HG02759 (cell line): ENCODE results near the gene KIF5C.

ENCODE experiments used
- ATAC-seq: cut with Tn5 transposase; IDR thresholded peaks from one replicate; pipeline ENCODE4 v1.9.1; 2021; ENCODE audit warnings: mild to moderate bottlenecking, moderate library complexity; ENCODE audit not compliant: unreplicated experiment

Gene KIF5C

GRCh38 chr2:148887350-148888002, 12.4 kb downstream of the KIF5C start:
- no peak for ATAC-seq

GRCh38 chr2:148888003-148888501, 13.0 kb downstream of the KIF5C start:
- ATAC-seq: no peak

GRCh38 chr2:148888986-148889385, 14.0 kb downstream of the KIF5C start:
- no peak for ATAC-seq

GRCh38 chr2:148893906-148894305, 18.9 kb downstream of the KIF5C start:
- ATAC-seq: no peak

GRCh38 chr2:148896136-148896535, 21.1 kb downstream of the KIF5C start:
- no peak for ATAC-seq

- no peak for ATAC-seq
These were observed 24.8 kb downstream of the KIF5C start for GRCh38 chr2:148899638-148900318.

GRCh38 chr2:148900350-148900837, 25.4 kb downstream of the KIF5C start:
- no peak for ATAC-seq

GRCh38 chr2:148901142-148901541, 26.1 kb downstream of the KIF5C start:
- ATAC-seq: no peak

GRCh38 chr2:148902798-148903197, 27.8 kb downstream of the KIF5C start:
- ATAC-seq: no peak

- ATAC-seq: no peak
These were observed 28.3 kb downstream of the KIF5C start for GRCh38 chr2:148903294-148903693.

- no peak for ATAC-seq
These were observed 29.0 kb downstream of the KIF5C start for GRCh38 chr2:148903979-148904378.

- no peak for ATAC-seq
These were observed 31.1 kb downstream of the KIF5C start for GRCh38 chr2:148906124-148906523.

- ATAC-seq: no peak
These were observed 32.2 kb downstream of the KIF5C start for GRCh38 chr2:148907085-148907785.

- no peak for ATAC-seq
These were observed 34.1 kb downstream of the KIF5C start for GRCh38 chr2:148909114-148909513.

GRCh38 chr2:148913061-148913460, 38.0 kb downstream of the KIF5C start:
- no peak for ATAC-seq

GRCh38 chr2:148913492-148913891, 38.5 kb downstream of the KIF5C start:
- ATAC-seq: no peak

- ATAC-seq: no peak
These were observed 39.4 kb downstream of the KIF5C start for GRCh38 chr2:148914463-148914862.

GRCh38 chr2:148917431-148917830, 42.4 kb downstream of the KIF5C start:
- ATAC-seq: peak; percentile 62

GRCh38 chr2:148918554-148918953, 43.5 kb downstream of the KIF5C start:
- no peak for ATAC-seq

- no peak for ATAC-seq
These were observed 45.5 kb downstream of the KIF5C start for GRCh38 chr2:148920559-148920958.

GRCh38 chr2:148922062-148922461, 47.0 kb downstream of the KIF5C start:
- ATAC-seq: no peak
